Fibroblast of pulmonary artery (primary cell): ENCODE data around the gene RIPK1.
"Not testable (repeated sequence)": the region's sequence is repeated elsewhere in the genome, so short reads cannot be mapped to it uniquely, and the experiment has no call there.

Experiments used
- DNase-seq: peaks from one replicate; pipeline ENCODE4 v3.0.0-alpha.2; 2010; ENCODE audit warnings: low read depth
- H3K4me3 ChIP-seq: replicated peaks from 2 replicates; pipeline ENCODE4 v1.5.1; 2011; ENCODE audit warnings: low read depth, mild to moderate bottlenecking, control low read depth, low read length, moderate library complexity
- TF ChIP-seq, protein P1 (sequence below): IDR thresholded peaks from 2 replicates; pipeline ENCODE4 v1.5.1; 2011; ENCODE audit warnings: mild to moderate bottlenecking, control low read depth, low read length, inconsistent platforms; ENCODE audit errors: missing control alignments

The RIPK1 gene

DNA sequence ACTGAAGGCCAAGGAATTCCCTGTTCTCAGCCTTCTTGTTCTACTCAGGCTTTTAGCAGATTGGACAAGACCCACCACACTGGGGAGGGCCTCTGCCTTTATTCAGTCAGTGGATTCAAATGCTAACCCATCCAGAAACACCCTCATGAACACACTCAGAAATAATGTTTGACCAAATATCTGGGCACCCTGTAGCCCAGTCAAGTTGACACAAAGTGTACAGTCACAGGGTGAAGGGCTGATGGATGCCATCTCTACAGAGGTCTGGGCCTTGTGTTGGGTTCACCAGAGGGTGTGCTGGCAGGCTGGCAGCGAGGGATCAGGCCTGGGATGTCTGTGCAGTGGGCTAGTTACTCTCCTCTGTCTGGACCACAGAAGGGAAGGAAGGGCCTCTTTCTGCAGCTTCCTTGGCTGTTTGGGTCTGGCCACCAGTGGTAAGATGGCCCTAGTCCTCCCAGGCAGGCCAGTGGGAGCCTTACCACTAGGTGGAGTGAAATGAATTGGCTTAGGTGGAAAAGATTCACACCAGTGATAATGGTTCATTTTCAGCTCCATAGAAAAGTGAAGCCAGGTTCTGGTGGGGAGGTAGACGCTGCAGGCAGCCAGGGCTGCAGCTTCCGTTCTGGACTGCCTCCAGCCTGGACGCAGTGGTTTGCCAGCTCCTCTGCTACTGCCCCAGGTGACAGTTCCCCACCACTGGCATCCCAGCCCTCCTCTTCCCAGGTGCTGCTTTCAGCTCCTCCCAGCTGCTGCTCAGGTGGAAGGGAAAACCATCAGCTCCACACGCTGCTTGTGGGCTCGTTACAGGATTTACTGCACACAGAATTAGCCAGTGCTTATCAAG, 79.8 kb downstream of the RIPK1 start:
- TF ChIP-seq, protein P1, sequence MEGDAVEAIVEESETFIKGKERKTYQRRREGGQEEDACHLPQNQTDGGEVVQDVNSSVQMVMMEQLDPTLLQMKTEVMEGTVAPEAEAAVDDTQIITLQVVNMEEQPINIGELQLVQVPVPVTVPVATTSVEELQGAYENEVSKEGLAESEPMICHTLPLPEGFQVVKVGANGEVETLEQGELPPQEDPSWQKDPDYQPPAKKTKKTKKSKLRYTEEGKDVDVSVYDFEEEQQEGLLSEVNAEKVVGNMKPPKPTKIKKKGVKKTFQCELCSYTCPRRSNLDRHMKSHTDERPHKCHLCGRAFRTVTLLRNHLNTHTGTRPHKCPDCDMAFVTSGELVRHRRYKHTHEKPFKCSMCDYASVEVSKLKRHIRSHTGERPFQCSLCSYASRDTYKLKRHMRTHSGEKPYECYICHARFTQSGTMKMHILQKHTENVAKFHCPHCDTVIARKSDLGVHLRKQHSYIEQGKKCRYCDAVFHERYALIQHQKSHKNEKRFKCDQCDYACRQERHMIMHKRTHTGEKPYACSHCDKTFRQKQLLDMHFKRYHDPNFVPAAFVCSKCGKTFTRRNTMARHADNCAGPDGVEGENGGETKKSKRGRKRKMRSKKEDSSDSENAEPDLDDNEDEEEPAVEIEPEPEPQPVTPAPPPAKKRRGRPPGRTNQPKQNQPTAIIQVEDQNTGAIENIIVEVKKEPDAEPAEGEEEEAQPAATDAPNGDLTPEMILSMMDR = no peak
- H3K4me3 ChIP-seq = no peak overlapping the region
- no peak for DNase-seq

DNA sequence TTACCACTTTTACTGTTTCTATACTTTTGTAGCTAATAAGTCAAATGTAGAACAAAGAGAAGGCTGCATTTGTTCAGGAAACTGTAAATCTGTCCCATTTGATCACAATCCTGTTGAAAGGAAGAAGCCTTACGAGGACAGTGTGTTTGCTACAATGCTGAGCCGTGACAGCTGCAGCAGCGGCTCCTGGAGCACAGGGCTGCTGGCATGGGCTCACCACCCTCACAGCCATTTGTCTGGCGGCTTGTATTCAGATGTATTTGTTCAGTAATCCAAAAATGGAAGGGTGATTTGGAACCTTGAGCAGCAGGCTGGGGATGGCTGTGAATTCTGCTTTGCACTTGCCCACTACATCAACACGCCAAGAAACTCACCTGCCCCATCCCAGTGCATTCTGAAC, 83.4 kb downstream of the RIPK1 start:
- no peak for DNase-seq
- TF ChIP-seq, protein P1 = no peak
- H3K4me3 ChIP-seq = no peak overlapping the region

DNA sequence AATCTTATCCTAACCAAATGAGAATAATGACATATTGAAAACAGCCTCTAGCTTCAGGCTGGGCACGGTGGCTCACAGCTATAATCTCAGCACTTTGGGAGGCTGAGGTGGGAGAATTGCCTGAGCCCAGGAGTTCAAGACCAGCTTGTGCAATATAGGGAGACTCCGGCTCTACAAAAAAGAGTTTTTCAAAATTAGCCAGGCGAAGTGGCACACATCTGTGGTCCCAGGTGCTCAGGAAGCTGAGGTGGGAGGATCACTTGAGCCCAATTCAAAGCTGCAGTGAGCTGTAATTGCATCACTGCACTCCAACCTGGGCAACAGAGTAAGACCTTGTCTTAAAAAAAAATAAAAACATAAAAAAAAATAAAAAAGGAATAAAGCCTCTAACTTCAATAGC, 84.4 kb downstream of the RIPK1 start:
- TF ChIP-seq, protein P1 = no peak
- DNase-seq = no peak
- H3K4me3 ChIP-seq = no peak overlapping the region

DNA sequence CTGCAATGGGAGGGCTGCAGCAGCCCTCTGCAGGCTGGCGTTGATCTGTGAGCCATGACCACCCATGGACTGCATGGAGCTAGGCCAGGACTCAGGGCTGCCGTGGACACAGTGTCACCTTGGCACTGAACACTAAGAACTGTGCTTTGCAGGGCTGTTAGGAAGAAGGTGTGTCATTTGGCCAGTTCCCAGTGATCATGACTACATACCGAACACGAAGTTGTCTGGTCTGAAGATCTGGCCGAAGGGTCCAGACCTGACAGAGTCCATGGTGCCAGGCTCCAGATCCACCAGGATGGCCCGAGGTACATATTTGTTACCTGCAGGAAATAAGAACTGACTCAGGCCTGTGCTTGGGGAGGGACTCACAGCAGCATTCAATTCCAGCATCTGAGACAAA, 87.1 kb downstream of the RIPK1 start:
- peak overlapping the region; percentile 3 for H3K4me3 ChIP-seq

DNA sequence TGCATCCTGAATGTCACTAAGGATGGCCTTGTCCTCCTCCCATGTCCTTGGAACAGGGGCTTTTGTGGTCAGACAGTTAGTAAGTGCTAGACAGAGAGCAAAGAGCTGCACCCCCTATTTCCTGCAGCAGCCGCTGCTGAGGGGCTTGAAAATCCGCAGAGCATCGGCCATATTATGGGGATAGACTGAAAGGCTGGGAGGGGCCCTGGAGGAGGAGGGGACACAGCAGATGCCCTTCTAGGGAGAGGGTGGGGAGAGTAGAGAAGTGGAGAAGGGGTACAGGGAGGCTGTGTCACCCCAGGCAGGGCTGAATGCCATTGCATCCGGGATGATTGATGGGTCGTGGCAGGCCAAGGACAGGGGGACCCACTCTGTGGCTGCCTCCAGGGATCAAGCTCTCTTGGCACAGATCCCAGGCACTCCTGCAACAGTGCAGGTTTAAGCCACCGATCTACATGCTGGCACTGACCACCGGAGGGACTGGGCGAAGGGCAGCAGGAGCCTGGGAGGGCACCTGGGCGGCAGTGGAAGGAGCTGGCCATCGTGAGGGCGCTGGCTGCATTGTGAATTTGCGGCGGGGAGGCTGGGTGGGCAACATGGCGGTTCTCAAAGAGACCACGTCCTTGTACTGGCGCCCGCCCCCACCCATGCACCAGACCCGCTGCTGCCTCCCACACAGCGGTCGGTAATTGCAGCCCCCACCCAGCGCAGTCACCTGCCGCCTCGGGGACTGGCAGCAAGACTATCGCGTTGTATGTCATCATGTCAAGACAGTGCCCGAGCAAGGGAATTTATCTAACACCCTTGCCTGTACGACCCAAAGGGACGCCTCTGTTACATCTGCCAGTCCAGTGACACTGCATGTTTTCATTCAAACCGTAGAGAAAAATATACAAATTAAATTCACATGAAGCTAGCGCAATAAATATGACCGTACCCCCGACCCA, 88.2 kb downstream of the RIPK1 start:
- peak overlapping the region; percentile 90 for H3K4me3 ChIP-seq
- DNase-seq = not testable (repeated sequence)

More for the DNA sequence above, 87.1 kb downstream of the RIPK1 start:
- not testable (repeated sequence) for DNase-seq

DNA sequence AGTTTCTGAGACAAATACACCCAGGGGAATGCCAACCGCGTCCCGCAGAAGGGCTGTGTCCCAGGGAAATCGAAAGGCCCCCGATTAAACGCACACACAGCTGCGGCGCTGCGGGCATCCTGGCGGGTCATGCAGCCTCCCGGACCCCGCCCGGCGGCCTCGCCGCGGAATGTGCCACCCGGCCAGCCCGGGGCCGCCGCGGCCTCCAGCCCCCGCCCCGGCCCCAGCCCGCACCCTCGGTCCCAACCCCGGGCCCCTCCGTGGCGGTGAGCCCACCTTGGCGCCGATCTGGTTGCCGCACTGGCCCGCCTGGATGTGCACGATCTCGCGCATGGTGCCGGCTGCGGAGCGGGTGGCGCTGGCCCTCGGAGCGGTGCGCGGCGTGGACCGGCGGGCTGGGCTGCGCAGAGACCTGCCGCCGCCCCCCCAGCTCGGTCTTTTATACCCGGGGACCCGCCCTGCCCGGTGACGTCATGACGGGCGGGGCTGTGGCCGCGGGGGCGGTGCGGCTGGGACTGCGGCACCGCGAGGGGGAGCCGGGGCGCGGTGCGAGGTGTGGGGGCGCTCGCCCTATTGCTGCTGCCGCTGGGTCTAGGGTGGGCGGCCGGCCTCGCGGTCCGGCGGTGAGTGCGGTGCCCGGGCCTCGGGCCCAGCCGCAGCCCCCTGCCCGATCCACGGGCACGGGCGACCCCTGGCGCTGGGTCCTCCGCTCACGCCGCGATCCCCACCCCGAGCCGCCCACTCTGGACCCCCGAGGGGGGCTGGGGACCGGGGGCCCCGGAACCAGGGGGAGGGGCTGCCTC, 89.0 kb downstream of the RIPK1 start, which contains the start of gene TUBB2A:
Gene TUBB2A, minus strand, starts transcription at position 414 of the 803 bp plus-strand sequence. Its CDS starts 81 bp downstream, at position 333.
- H3K4me3 ChIP-seq = peak within 1 kb of the TSS; percentile 90
- DNase-seq = peak; percentile 83
- TF ChIP-seq, protein P1 = no peak
